HepG2 (cell line): ENCODE results near the gene PHLPP2. TPM values are rescaled to one million over a fixed set of nuclear protein-coding genes. Genes with fewer than 3 reads are reported as not detected.
"Not testable (repeated sequence)": the region's sequence is repeated elsewhere in the genome, so short reads cannot be mapped to it uniquely, and the experiment has no call there.

Experiments
- ADNP ChIP-seq: sonication (generic); formaldehyde crosslinking; IDR thresholded peaks from 2 replicates; pipeline ENCODE4 v1.4.0; 2020; ENCODE audit warnings: missing genetic modification reagents
- DPF2 ChIP-seq: sonication (generic); formaldehyde crosslinking; IDR thresholded peaks from 2 replicates; pipeline ENCODE4 v1.4.0; 2020; ENCODE audit warnings: mild to moderate bottlenecking, low read depth, missing genetic modification reagents, borderline replicate concordance
- FOXA1 ChIP-seq, 2 experiments: fragments of 450-650 bp in 1 of 2; sonication (generic) in 1 of 2; formaldehyde crosslinking in 1 of 2; IDR thresholded peaks; 2 replicates each; pipeline versions ENCODE4 v1.4.0 to v1.6.1; 2016 to 2020; ENCODE audit warnings: missing genetic modification reagents in 1 of 2
- GATAD2A ChIP-seq: IDR thresholded peaks from 2 replicates; pipeline ENCODE4 v1.6.1; 2016
- HDAC2 ChIP-seq: sonication (generic); formaldehyde crosslinking; IDR thresholded peaks from 2 replicates; pipeline ENCODE4 v1.4.0; 2020; ENCODE audit warnings: missing genetic modification reagents
- ISL2 ChIP-seq: sonication (generic); formaldehyde crosslinking; IDR thresholded peaks from 2 replicates; pipeline ENCODE4 v1.5.0; 2020; ENCODE audit warnings: missing genetic modification reagents
- KDM1A ChIP-seq: IDR thresholded peaks from 2 replicates; pipeline ENCODE4 v1.6.1; 2016; ENCODE audit warnings: missing compliant biosample characterization
- LCORL ChIP-seq, 2 experiments: fragments of 450-650 bp in 1 of 2; sonication (generic) in 1 of 2; formaldehyde crosslinking in 1 of 2; IDR thresholded peaks; 2 replicates each; pipeline versions ENCODE4 v1.5.0 to v1.6.1; 2017 to 2020; ENCODE audit warnings: antibody characterized with exemption in 1 of 2, missing genetic modification reagents in 1 of 2
- MED1 ChIP-seq: sonication (generic); formaldehyde crosslinking; IDR thresholded peaks from 2 replicates; pipeline ENCODE4 v1.4.0; 2020; ENCODE audit warnings: missing genetic modification reagents
- MIER3 ChIP-seq: IDR thresholded peaks from 2 replicates; pipeline ENCODE4 v1.6.1; 2016; ENCODE audit warnings: missing compliant biosample characterization, borderline replicate concordance
- NONO ChIP-seq, 2 experiments: fragments of 450-650 bp in 1 of 2; sonication (generic) in 1 of 2; formaldehyde crosslinking in 1 of 2; IDR thresholded peaks in 1 of 2; conservative IDR thresholded peaks in 1 of 2; 2 replicates each; pipeline versions ENCODE4 v1.6.1 to v1.8.0; 2017 to 2022; ENCODE audit warnings: mild to moderate bottlenecking in 1 of 2, missing genetic modification reagents in 1 of 2, moderate library complexity in 1 of 2
- PHF21A ChIP-seq: sonication (generic); formaldehyde crosslinking; IDR thresholded peaks from 2 replicates; pipeline ENCODE4 v1.5.0; 2020; ENCODE audit warnings: mild to moderate bottlenecking, missing genetic modification reagents
- PPARG ChIP-seq: conservative IDR thresholded peaks from 2 replicates; pipeline ENCODE4 v1.6.1; 2016; ENCODE audit warnings: missing biosample characterization, missing genetic modification reagents
- SOX13 ChIP-seq, 3 experiments: fragments of 450-650 bp in 1 of 3; sonication (generic) in 1 of 3; formaldehyde crosslinking in 1 of 3; IDR thresholded peaks in 2 of 3; conservative IDR thresholded peaks in 1 of 3; 2 replicates each; pipeline versions ENCODE4 v1.5.0 to v1.6.1; 2016 to 2020; ENCODE audit warnings: antibody characterized with exemption in 1 of 3, mild to moderate bottlenecking in 1 of 3, missing compliant biosample characterization in 1 of 3, missing genetic modification reagents in 1 of 3, moderate library complexity in 1 of 3
- SOX5 ChIP-seq: IDR thresholded peaks from 2 replicates; pipeline ENCODE4 v1.6.1; 2016; ENCODE audit warnings: borderline replicate concordance
- TBX2 ChIP-seq: sonication (generic); formaldehyde crosslinking; IDR thresholded peaks from 2 replicates; pipeline ENCODE4 v1.5.0; 2020; ENCODE audit warnings: missing genetic modification reagents, mild to moderate bottlenecking, borderline replicate concordance
- ZMYM4 ChIP-seq: sonication (generic); formaldehyde crosslinking; IDR thresholded peaks from 2 replicates; pipeline ENCODE4 v1.8.1; 2023; ENCODE audit warnings: mild to moderate bottlenecking, missing genetic modification reagents
- ZNF460 ChIP-seq: sonication (generic); formaldehyde crosslinking; IDR thresholded peaks from 2 replicates; pipeline ENCODE4 v1.5.1; 2020; ENCODE audit warnings: missing genetic modification reagents, mild to moderate bottlenecking, borderline replicate concordance
- polyA plus RNA-seq, 8 experiments: library from polyadenylated mRNA; depleted of rRNA in 3 of 8; stranded (reverse) in 7 of 8; unstranded in 1 of 8; fragments of >200 nt; fragmentation: Illumina TruSeq in 4 of 8; extraction: Trizol in 4 of 8; gene quantifications; 2 replicates each; pipeline versions ENCODE4 v1.2.1 to v1.2.3, GENCODE V29; 2011 to 2016; ENCODE audit warnings: low read depth in 4 of 8, missing spikeins in 1 of 8, mixed read lengths in 1 of 8; ENCODE audit not compliant: insufficient read depth in 1 of 8
- total RNA-seq, 5 experiments: library from RNA; depleted of rRNA; stranded (reverse); fragments of >200 nt; fragmentation: Illumina TruSeq; extraction: Trizol; gene quantifications; 2 replicates each; pipeline ENCODE4 v1.2.3, GENCODE V29; 2016; ENCODE audit warnings: low read depth in 1 of 5
- TF ChIP-seq, protein P1 (sequence below): sonication (generic); formaldehyde crosslinking; IDR thresholded peaks from 2 replicates; pipeline ENCODE4 v1.5.1; 2020; ENCODE audit warnings: mild to moderate bottlenecking, missing genetic modification reagents, borderline replicate concordance
- TF ChIP-seq, protein P2 (sequence below): IDR thresholded peaks from 2 replicates; pipeline ENCODE4 v1.6.1; 2016; ENCODE audit warnings: mild to moderate bottlenecking
- TF ChIP-seq, protein P3 (sequence below): sonication (generic); formaldehyde crosslinking; conservative IDR thresholded peaks from 2 replicates; pipeline ENCODE4 v1.4.0; 2020; ENCODE audit warnings: missing genetic modification reagents

PHLPP2 gene
- total and polyA plus RNA-seq, 2 of the 13 experiments (the other 11 are each of a cell fraction or from before 2014, with no cell fraction given) = 8.9 TPM

DNA sequence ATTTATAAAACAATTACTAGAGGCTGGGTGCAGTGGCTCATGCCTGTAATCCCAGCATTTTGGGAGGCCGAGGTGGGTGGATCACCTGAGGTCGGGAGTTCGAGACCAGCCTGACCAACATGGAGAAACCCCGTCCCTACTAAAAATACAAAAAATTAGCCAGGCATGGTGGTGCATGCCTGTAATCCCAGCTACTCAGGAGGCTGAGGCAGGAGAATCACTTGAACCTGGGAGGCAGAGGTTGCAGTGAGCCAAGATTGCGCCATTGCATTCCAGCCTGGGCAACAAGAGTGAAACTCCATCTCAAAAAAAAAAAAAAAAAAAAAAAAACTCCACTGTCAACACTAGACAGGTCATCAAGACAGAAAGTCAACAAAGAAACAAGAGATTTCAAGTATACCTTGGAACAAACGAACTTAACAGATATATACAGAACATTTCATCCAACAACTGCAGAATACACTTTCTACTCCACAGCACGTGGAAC, 129.1 kb downstream of the PHLPP2 start (continued):
- TF ChIP-seq HDAC2 (peak; percentile 63; the same call in 1 of the 2 replicates), PPARG (peak; percentile 57; the same call in 1 of the 2 replicates), FOXA1 (IDR thresholded peaks at IDR 0.05) (peak; percentile 99), FOXA1 (CRISPR knock-in tag; IDR thresholded peaks at IDR 0.05) (peak; percentile 93), SOX5 (CRISPR knock-in tag) (peak; percentile 87), PHF21A (peak; percentile 62; the same call in 1 of the 2 replicates), KDM1A (CRISPR knock-in tag) (peak; percentile 86; the same call in 1 of the 2 replicates), LCORL (IDR thresholded peaks at IDR 0.05) (peak; percentile 80), LCORL (CRISPR knock-in tag; IDR thresholded peaks at IDR 0.05) (peak; percentile 67; the same call in 1 of the 2 replicates), TBX2 (peak; percentile 47; the same call in 1 of the 2 replicates), DPF2 (CRISPR knock-in tag) (peak; percentile 75), ZNF460 (CRISPR knock-in tag) (peak; percentile 95), ZMYM4 (peak; percentile 60; the same call in 1 of the 2 replicates), ADNP (CRISPR knock-in tag) (peak; percentile 95), MIER3 (CRISPR knock-in tag) (peak; percentile 30; the same call in 1 of the 2 replicates), GATAD2A (CRISPR knock-in tag) (peak; percentile 93; the same call in 1 of the 2 replicates), ISL2 (CRISPR knock-in tag) (peak; percentile 79), MED1 (CRISPR knock-in tag) (peak; percentile 85), NONO (CRISPR knock-in tag; conservative IDR thresholded peaks at IDR 0.05) (peak; percentile 73), SOX13 (IDR thresholded peaks at IDR 0.05) (peak; percentile 19; the same call in 1 of the 2 replicates), SOX13 (CRISPR knock-in tag; conservative IDR thresholded peaks at IDR 0.05 in 1 of 2, IDR thresholded peaks at IDR 0.05 in 1 of 2) (peak in 1 of 2 experiments; percentile 82; a peak in 2 of 4 replicates)
- TF ChIP-seq, protein P1, sequence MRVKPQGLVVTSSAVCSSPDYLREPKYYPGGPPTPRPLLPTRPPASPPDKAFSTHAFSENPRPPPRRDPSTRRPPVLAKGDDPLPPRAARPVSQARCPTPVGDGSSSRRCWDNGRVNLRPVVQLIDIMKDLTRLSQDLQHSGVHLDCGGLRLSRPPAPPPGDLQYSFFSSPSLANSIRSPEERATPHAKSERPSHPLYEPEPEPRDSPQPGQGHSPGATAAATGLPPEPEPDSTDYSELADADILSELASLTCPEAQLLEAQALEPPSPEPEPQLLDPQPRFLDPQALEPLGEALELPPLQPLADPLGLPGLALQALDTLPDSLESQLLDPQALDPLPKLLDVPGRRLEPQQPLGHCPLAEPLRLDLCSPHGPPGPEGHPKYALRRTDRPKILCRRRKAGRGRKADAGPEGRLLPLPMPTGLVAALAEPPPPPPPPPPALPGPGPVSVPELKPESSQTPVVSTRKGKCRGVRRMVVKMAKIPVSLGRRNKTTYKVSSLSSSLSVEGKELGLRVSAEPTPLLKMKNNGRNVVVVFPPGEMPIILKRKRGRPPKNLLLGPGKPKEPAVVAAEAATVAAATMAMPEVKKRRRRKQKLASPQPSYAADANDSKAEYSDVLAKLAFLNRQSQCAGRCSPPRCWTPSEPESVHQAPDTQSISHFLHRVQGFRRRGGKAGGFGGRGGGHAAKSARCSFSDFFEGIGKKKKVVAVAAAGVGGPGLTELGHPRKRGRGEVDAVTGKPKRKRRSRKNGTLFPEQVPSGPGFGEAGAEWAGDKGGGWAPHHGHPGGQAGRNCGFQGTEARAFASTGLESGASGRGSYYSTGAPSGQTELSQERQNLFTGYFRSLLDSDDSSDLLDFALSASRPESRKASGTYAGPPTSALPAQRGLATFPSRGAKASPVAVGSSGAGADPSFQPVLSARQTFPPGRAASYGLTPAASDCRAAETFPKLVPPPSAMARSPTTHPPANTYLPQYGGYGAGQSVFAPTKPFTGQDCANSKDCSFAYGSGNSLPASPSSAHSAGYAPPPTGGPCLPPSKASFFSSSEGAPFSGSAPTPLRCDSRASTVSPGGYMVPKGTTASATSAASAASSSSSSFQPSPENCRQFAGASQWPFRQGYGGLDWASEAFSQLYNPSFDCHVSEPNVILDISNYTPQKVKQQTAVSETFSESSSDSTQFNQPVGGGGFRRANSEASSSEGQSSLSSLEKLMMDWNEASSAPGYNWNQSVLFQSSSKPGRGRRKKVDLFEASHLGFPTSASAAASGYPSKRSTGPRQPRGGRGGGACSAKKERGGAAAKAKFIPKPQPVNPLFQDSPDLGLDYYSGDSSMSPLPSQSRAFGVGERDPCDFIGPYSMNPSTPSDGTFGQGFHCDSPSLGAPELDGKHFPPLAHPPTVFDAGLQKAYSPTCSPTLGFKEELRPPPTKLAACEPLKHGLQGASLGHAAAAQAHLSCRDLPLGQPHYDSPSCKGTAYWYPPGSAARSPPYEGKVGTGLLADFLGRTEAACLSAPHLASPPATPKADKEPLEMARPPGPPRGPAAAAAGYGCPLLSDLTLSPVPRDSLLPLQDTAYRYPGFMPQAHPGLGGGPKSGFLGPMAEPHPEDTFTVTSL (CRISPR knock-in tag) = peak; percentile 95; the same call in 1 of the 2 replicates
- TF ChIP-seq, protein P2, sequence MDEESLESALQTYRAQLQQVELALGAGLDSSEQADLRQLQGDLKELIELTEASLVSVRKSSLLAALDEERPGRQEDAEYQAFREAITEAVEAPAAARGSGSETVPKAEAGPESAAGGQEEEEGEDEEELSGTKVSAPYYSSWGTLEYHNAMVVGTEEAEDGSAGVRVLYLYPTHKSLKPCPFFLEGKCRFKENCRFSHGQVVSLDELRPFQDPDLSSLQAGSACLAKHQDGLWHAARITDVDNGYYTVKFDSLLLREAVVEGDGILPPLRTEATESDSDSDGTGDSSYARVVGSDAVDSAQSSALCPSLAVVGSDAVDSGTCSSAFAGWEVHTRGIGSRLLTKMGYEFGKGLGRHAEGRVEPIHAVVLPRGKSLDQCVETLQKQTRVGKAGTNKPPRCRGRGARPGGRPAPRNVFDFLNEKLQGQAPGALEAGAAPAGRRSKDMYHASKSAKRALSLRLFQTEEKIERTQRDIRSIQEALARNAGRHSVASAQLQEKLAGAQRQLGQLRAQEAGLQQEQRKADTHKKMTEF (CRISPR knock-in tag) = peak; percentile 83; the same call in 1 of the 2 replicates
- TF ChIP-seq, protein P3, sequence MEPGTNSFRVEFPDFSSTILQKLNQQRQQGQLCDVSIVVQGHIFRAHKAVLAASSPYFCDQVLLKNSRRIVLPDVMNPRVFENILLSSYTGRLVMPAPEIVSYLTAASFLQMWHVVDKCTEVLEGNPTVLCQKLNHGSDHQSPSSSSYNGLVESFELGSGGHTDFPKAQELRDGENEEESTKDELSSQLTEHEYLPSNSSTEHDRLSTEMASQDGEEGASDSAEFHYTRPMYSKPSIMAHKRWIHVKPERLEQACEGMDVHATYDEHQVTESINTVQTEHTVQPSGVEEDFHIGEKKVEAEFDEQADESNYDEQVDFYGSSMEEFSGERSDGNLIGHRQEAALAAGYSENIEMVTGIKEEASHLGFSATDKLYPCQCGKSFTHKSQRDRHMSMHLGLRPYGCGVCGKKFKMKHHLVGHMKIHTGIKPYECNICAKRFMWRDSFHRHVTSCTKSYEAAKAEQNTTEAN (CRISPR knock-in tag) = 0 out of 2 replicates have a peak, but pooled peaks have one; percentile 41
- not testable (repeated sequence) for TF ChIP-seq NONO (IDR thresholded peaks at IDR 0.05)
